ENCODE measurements around the gene MMD.
"Not testable (repeated sequence)": the region's sequence is repeated elsewhere in the genome, so short reads cannot be mapped to it uniquely, and the experiment has no call there.

Gene MMD

GRCh38 chr17:55451203-55451641 lies 29.6 kb upstream of the MMD start:
- FAIRE-seq = no peak
- DNase-seq (ENCODE audit: insufficient read length, low spot score) = no peak
- no peak for TF ChIP-seq POLR2A (IDR thresholded peaks at IDR 0.05; ENCODE audit: low read depth, low read length)

DNA sequence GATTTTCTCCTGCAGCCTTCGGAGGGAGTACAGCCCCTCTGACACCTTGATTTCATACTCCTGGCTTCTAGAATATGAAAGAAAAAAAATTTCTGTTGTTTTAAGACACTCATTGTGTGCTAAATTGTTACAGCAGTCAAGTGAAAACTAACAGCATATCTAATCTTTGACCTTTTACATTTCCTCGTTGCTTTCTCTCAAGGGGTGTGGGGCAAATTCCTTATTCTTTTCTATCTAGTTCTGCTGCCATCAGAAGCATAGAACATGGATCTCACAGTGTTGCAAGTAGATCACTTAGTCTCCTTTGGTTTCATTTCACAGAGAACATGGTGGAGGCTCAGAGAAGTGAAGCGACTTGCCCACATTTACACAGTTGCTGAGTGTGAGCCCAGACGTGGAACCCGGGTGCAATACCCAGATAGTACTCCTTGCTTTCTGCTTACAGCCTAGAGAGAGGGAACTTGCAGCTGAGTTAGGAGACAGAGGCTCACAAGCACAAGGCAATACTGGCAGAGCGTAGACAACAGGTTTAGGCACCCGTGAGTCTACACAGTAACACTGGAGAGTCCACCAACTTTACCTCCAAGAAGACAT lies 28.7 kb upstream of the MMD start:
- TF ChIP-seq POLR2A (IDR thresholded peaks at IDR 0.05; ENCODE audit: low read depth, low read length) = no peak
- FAIRE-seq = no peak

DNA sequence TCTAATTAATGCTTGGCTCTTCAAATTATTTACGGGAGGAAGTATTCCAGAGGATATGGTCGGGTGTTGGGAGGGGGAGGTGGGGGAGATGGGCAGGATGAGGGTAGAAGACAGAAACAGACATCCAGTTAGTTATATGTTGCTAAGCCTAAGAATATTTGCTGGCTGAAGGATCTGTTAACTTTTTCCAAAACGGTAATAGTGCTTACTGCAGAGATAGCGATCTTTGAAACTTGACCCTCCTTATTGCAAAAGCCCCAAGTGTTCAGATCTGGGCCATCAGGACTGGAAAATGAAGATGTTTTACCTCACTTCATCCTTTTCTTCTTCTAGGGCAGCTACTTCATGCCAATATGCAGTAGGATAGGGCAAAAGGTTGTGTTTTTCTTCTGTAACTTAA lies 27.0 kb upstream of the MMD start:
- DNase-seq (ENCODE audit: insufficient read length, low spot score) = no peak
- no peak for FAIRE-seq
- TF ChIP-seq POLR2A (IDR thresholded peaks at IDR 0.05; ENCODE audit: low read depth, low read length) = no peak

More for the DNA sequence above, 28.7 kb upstream of the MMD start:
- no peak for DNase-seq (ENCODE audit: insufficient read length, low spot score)

GRCh38 chr17:55446581-55447205 lies 25.1 kb upstream of the MMD start:
- no peak for TF ChIP-seq POLR2A (IDR thresholded peaks at IDR 0.05; ENCODE audit: low read depth, low read length)
- DNase-seq (ENCODE audit: insufficient read length, low spot score) (no peak), FAIRE-seq (no peak)

DNA sequence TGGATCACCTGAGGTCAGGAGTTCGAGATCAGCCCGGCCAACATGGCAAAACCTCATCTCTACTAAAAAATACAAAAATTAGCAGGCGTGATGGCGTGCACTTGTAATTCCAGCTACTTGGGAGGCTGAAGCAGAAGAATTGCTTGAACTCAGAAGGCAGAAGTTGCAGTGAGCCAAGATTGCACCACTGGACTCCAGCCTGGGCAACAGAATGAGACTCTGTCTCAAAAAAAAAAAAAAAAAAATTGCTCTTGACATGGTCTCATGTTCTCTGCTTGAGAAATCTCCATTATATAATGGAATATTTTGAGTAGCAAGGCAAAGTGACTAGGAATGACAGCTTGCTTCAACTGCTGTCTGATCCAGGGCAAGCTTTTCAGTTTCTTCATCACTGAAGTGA lies 24.4 kb upstream of the MMD start:
- DNase-seq (ENCODE audit: insufficient read length, low spot score); FAIRE-seq: not testable (repeated sequence)

- DNase-seq (ENCODE audit: insufficient read length, low spot score) (no peak), FAIRE-seq (peak; percentile 60)
- no peak for TF ChIP-seq POLR2A (IDR thresholded peaks at IDR 0.05; ENCODE audit: low read depth, low read length)
Observed at GRCh38 chr17:55444471-55445441, 23.1 kb upstream of the MMD start.

- no peak for TF ChIP-seq POLR2A (IDR thresholded peaks at IDR 0.05; ENCODE audit: low read depth, low read length)
- DNase-seq (ENCODE audit: insufficient read length, low spot score) (no peak), FAIRE-seq (no peak)
Observed at GRCh38 chr17:55443904-55444303, 22.3 kb upstream of the MMD start.

DNA sequence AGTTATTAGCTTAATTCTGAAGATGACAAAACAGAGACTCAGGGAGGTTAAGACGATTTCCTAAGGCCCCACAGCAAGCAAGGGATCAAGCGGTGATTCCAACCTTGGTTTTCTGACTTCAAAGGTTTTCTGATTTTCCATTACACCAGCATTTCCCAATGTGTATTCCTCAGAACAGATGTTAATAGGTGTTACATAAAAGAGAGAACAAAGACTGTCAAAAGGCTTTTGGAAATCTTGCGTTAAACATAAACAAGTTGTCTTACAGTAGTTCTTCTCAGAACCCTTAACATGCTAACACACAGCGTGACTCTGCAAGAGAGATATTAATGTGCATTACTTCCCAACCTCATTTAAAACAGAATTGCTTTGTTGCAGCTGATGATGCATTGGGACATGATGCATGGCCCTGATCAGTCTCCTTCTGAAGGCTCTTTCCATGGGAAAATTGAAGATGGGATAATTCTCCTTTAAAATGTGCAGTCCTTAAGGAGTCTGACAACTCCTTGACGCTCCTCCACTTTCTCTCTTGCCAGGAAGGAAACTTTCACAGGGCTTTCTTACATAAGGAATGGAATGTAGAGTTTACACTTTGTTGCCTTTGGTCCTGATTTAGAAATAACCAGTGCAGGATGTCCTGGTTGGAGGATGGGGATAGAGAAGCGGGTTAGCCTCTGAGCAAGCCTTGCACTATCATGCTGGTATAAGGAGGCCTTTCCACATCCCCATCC lies 21.5 kb upstream of the MMD start:
- FAIRE-seq (no peak), DNase-seq (ENCODE audit: insufficient read length, low spot score) (no peak)
- no peak for TF ChIP-seq POLR2A (IDR thresholded peaks at IDR 0.05; ENCODE audit: low read depth, low read length)

DNA sequence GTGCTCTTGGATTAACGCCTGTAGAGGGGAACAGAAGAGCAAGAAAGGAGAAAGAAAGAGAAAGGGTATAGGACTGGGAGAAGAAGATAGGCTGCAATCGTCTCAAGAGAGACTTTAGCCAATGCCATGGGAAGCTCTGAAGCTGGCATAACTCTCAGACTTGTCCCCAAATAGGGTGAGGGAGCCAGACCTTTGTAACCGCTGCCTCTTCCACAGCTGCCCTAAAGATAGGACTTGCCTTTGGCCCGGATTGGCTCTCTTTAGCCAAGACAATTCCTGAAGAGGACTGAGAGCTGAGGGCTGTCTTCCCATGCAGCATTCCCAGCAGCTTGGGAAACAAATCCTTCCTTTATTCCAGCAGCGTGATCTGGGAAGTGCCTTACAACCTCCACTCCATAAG lies 20.8 kb upstream of the MMD start:
- FAIRE-seq = no peak

GRCh38 chr17:55441544-55441943 lies 19.9 kb upstream of the MMD start:
- FAIRE-seq (no peak), DNase-seq (ENCODE audit: insufficient read length, low spot score) (no peak)
- no peak for TF ChIP-seq POLR2A (IDR thresholded peaks at IDR 0.05; ENCODE audit: low read depth, low read length)

More for the DNA sequence above, 20.8 kb upstream of the MMD start:
- DNase-seq (ENCODE audit: insufficient read length, low spot score) = no peak
- TF ChIP-seq POLR2A (IDR thresholded peaks at IDR 0.05; ENCODE audit: low read depth, low read length) = no peak

DNA sequence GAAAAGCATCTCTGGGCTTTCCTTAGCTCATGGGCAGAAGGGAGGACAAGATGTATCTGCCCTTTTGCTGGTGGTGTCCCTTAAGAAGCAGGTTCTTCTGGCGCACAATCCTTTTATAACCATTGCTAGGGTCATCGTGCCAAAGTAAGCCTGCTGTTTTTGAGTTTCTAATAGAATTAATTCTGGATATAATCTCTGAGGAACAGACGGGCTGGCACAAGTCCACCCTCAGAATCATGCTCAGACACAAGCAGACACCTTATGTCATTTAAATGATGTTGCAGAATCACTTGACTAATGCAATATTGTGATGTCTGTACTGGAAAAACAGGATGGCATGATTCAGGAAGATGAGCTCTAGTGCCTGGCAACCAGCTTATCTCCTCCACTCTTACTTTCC lies 18.8 kb upstream of the MMD start:
- FAIRE-seq (no peak), DNase-seq (ENCODE audit: insufficient read length, low spot score) (no peak)

DNA sequence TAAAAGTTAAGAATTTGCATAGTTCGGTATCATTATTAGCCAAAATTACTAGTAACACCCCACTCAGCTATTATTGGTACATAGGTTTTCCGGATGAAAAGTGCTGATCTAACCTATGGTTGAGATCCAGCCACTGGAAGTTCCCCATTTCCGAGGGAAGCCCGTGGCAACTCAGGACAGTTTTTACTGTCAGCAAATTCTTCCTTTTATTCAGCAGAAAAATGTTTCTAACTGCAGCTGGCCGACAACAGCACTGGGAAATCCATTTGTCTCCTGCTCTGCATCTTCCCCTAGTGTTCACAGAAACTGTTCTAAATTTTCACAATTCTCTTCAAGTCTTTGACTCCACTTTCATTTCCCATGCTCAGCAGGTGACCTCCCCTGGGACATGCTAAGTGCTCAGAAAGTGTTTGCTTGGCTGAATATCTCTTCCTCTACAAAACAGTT lies 15.5 kb upstream of the MMD start:
- FAIRE-seq (no peak), DNase-seq (ENCODE audit: insufficient read length, low spot score) (no peak)
- TF ChIP-seq POLR2A (IDR thresholded peaks at IDR 0.05; ENCODE audit: low read depth, low read length) = no peak

More for the DNA sequence above, 18.8 kb upstream of the MMD start:
- no peak for TF ChIP-seq POLR2A (IDR thresholded peaks at IDR 0.05; ENCODE audit: low read depth, low read length)

DNA sequence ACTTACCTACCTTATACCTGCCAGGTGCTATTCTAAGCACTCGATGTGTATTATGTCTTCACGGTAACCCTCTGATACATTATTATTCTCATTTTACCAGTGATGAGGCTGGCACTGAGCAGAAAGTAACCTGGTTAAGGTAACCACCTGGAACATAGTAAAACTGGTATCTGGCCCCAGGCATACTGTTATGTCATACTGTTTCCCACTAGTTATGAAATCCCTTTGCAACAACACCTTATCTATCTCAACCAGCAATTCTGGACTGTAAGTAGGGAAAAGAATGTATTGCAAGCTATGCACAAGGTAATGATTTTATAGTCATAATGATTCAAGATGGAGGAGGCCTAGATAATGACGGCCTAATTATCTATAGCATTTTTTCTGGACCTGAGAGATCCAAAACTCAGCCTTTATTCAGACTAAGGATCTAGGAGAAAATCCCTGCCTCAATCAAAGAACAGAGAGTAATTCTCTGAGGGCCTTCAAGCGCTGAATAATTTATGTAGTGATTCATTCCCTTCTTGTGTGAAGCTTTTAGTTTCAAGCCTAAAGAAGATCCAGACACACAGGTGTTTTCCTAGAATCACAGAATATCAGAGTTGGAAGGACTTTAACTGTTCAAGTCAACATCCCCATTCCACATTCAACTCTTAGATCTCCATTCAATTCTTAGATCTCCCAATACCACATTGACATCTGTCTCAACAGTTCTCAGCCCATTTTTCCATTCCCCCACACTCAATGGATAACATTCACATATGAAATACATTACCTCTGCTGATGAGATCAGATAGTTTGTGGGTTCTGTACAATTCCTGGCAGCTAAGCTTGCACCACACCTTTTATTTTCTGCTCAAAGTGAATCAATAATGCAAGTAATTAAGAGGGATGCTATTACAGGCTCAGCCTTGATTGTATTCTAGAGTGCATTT lies 14.9 kb upstream of the MMD start:
- DNase-seq (ENCODE audit: insufficient read length, low spot score) (no peak), FAIRE-seq (no peak)
- no peak for TF ChIP-seq POLR2A (IDR thresholded peaks at IDR 0.05; ENCODE audit: low read depth, low read length)
